Fibroblast of pulmonary artery (primary cell): Measurements from ENCODE around the gene SLC22A13.

ENCODE experiments used
- DNase-seq: peaks from one replicate; pipeline ENCODE4 v3.0.0-alpha.2; 2010; ENCODE audit warnings: low read depth
- H3K4me3 ChIP-seq: replicated peaks from 2 replicates; pipeline ENCODE4 v1.5.1; 2011; ENCODE audit warnings: low read depth, mild to moderate bottlenecking, control low read depth, low read length, moderate library complexity
- TF ChIP-seq, protein P1 (sequence below): IDR thresholded peaks from 2 replicates; pipeline ENCODE4 v1.5.1; 2011; ENCODE audit warnings: mild to moderate bottlenecking, control low read depth, low read length, inconsistent platforms; ENCODE audit errors: missing control alignments

SLC22A13 gene

GRCh38 chr3:38260474-38260873 is 5.1 kb upstream of the SLC22A13 start:
- no peak overlapping the region for H3K4me3 ChIP-seq
- TF ChIP-seq, protein P1, sequence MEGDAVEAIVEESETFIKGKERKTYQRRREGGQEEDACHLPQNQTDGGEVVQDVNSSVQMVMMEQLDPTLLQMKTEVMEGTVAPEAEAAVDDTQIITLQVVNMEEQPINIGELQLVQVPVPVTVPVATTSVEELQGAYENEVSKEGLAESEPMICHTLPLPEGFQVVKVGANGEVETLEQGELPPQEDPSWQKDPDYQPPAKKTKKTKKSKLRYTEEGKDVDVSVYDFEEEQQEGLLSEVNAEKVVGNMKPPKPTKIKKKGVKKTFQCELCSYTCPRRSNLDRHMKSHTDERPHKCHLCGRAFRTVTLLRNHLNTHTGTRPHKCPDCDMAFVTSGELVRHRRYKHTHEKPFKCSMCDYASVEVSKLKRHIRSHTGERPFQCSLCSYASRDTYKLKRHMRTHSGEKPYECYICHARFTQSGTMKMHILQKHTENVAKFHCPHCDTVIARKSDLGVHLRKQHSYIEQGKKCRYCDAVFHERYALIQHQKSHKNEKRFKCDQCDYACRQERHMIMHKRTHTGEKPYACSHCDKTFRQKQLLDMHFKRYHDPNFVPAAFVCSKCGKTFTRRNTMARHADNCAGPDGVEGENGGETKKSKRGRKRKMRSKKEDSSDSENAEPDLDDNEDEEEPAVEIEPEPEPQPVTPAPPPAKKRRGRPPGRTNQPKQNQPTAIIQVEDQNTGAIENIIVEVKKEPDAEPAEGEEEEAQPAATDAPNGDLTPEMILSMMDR: no peak
- no peak for DNase-seq

DNA sequence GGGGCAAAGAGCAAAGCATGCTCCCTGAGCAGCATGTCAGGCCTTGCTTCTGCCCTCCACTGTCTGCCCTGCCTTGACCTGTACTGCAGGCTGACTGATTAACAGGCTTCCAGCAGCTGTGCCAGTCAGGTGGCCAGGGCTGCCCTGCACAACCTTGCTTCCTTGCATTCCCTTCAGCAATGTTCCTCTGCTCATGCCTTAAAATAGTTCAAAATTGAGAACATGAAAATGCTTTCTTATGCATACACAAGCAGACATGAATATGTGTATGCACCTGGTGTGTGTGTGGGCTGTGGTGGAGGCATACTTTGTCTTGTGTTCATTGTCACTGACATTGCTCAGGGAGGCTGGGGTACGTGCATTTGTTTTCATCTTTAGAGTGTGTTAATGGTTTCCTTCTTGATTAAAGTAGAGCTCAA is 1.2 kb upstream of the SLC22A13 start:
- TF ChIP-seq, protein P1: no peak
- DNase-seq: no peak
- no peak overlapping the region for H3K4me3 ChIP-seq

GRCh38 chr3:38264779-38265178 is 833 bp upstream of the SLC22A13 start:
- no peak overlapping the region for H3K4me3 ChIP-seq
- TF ChIP-seq, protein P1: no peak
- no peak for DNase-seq

DNA sequence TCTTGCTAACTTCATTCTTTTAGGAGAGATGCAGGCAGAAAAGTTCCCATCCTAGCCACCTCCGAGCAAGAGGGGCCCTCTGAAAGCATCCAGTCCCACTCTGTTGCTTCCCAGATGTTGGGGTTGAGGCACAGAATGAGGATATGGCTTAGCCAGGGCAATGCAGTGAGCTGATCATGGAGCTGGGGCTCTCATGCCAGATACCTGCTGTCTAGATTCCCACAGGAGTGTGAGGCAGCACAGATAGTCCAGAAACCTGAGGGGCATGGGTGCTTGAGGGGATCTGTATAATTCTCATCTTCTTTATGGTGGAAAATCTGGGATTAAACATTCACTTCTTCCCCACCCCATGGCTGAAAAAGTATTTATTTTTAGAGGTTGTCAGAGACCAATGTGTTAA is 1.2 kb downstream of the SLC22A13 start:
- no peak overlapping the region for H3K4me3 ChIP-seq
- TF ChIP-seq, protein P1: no peak
- DNase-seq: no peak

DNA sequence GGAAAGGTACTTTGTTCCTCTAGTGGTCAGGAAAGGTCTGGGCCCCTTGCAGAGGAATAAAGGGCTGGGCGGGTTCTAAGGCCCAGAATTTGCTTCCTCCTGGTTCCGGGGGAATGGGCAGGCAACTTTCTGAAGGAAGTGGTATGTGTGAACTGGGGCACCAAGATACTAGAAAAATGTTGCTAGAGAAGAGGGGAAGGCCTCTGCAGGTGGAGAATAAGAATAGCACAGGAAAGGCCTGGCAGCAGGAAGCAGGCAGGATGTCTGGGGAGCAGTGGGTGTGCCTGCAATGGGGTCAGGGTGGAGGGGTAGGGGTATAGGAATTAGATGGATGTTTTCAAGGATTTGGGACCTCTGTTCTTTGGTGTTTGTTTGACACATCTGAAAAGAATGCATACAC is 2.0 kb downstream of the SLC22A13 start:
- no peak overlapping the region for H3K4me3 ChIP-seq
- DNase-seq: no peak
- TF ChIP-seq, protein P1: no peak

DNA sequence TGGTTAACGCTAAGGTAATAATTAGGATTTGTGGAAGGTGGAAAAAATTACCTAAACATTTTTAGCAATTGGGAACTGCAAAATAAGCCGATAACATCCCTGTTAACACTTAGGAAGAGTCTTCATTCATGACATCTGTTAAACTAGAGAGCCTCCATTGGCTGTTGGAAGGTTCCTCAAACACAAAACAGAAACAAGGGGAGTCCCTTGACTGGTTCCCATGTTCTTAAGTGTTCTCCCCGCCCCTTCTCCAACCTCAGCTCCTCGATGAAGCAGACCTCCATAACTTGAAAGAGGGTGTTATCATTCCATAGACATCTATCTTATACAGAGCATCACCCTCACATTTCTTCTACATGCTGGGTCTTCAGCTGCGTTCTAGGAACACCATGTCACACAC is 2.5 kb downstream of the SLC22A13 start:
- no peak overlapping the region for H3K4me3 ChIP-seq
- TF ChIP-seq, protein P1: no peak
- no peak for DNase-seq

GRCh38 chr3:38268522-38268921 is 2.9 kb downstream of the SLC22A13 start:
- DNase-seq: no peak
- TF ChIP-seq, protein P1: no peak
- no peak overlapping the region for H3K4me3 ChIP-seq
